Measurements from ENCODE around the gene HSPA8.
"Not testable (repeated sequence)": the region's sequence is repeated elsewhere in the genome, so short reads cannot be mapped to it uniquely, and the experiment has no call there.

Gene HSPA8

DNA sequence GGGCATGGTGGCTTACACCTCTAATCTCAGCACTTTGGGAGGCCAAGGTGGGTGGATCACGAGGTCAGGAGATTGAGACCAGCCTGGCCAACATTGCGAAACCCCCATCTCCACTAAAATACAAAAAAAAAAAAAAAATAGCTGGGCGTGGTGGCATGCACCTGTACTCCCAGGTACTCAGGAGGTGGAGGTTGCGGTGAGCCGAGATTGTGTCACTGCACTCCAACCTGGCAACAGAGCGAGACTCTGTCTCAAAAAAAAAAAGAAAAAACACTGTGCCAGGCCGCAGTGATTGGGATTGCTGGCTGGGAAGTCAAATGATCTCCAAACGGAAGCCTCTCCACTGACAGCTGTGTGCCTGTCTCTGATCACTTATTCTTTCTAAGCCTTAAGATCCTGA is 28.2 kb upstream of the HSPA8 start:
- H3K4me3 ChIP-seq (ENCODE audit: low read depth in 1 of 2, low read length in 2 of 2); H3K4me1 ChIP-seq (ENCODE audit: control insufficient read depth in 1 of 2, insufficient read depth in 2 of 2, low read length in 2 of 2); H3K36me3 ChIP-seq (ENCODE audit: control insufficient read depth in 1 of 2, insufficient read depth in 2 of 2, low read length in 2 of 2); H3K9me3 ChIP-seq (ENCODE audit: control insufficient read depth in 1 of 2, low read length in 2 of 2); H3K9ac ChIP-seq (ENCODE audit: low read depth in 1 of 2, low read length in 2 of 2); H3K27ac ChIP-seq (ENCODE audit: low read depth, low read length); H3K27me3 ChIP-seq (ENCODE audit: control insufficient read depth in 1 of 2, insufficient read depth in 2 of 2, low read length in 2 of 2): not testable (repeated sequence)

DNA sequence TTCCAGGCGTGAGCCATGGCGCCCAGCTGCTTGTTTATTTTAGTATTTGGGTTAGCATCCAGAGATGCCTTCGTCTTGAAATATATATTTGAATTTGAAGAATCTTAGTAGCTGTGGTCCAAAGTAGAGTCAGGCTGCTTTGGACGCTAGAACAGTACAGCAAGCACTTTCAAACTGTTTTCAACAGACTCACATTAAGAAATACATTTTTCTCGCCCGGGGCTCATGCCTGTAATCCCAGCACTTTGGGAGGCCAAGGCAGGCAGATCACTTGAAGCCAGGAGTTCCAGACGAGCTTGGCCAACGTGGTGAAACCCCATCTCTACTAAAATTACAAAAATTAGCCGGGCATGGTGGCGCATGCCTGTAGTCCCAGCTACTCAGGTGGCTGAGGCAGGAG is 27.0 kb upstream of the HSPA8 start:
- not testable (repeated sequence) for H3K9me3 ChIP-seq (ENCODE audit: control insufficient read depth in 1 of 2, low read length in 2 of 2); H3K4me3 ChIP-seq (ENCODE audit: low read depth in 1 of 2, low read length in 2 of 2); H3K4me1 ChIP-seq (ENCODE audit: control insufficient read depth in 1 of 2, insufficient read depth in 2 of 2, low read length in 2 of 2); H3K27me3 ChIP-seq (ENCODE audit: control insufficient read depth in 1 of 2, insufficient read depth in 2 of 2, low read length in 2 of 2); H3K9ac ChIP-seq (ENCODE audit: low read depth in 1 of 2, low read length in 2 of 2); H3K36me3 ChIP-seq (ENCODE audit: control insufficient read depth in 1 of 2, insufficient read depth in 2 of 2, low read length in 2 of 2); H3K27ac ChIP-seq (ENCODE audit: low read depth, low read length)

DNA sequence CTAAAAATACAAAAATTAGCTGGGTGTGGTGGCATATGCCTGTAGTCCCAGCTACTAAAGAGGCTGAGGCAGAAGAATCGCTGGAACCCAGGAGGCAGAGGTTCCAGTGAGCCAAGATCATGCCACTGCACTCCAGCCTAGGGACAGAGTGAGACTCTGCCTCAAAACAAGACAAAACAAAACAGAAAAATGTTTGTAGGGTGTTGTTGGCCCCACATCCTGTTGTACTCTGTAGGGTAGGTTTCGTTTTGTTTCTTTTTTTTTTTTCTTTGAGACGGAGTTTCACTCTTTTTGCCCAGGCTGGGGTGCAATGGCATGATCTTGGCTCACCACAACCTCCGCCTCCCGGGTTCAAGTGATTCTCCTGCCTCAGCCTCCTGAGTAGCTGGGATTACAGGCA is 25.7 kb upstream of the HSPA8 start:
- H3K27me3 ChIP-seq (ENCODE audit: control insufficient read depth in 1 of 2, insufficient read depth in 2 of 2, low read length in 2 of 2); H3K36me3 ChIP-seq (ENCODE audit: control insufficient read depth in 1 of 2, insufficient read depth in 2 of 2, low read length in 2 of 2); H3K27ac ChIP-seq (ENCODE audit: low read depth, low read length); H3K4me3 ChIP-seq (ENCODE audit: low read depth in 1 of 2, low read length in 2 of 2); H3K9ac ChIP-seq (ENCODE audit: low read depth in 1 of 2, low read length in 2 of 2); H3K9me3 ChIP-seq (ENCODE audit: control insufficient read depth in 1 of 2, low read length in 2 of 2): not testable (repeated sequence)
- peaks cover 16 to 18% of the 10 kb centered on the region in 2 donors for H3K4me1 ChIP-seq (ENCODE audit: control insufficient read depth in 1 of 2, insufficient read depth in 2 of 2, low read length in 2 of 2)

DNA sequence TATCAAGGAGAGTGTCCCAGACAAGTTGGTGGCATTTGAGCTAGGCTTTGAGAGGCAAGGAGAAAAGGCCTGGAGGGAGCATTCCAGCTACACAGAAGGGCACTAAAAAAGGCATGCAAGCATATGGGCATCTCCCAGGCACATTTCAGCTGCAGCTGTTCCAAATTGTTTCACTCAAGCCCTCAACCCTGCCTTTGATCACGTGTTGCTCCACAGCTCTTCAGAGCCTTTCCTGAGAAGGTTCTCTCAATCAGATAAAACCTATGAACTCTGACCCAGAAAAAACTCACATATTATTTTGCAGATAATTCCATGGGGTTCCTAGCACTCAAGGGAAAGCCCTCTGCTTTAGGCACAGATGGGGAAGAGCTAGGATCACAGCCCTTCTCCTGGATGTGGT is 24.4 kb upstream of the HSPA8 start:
- Histone ChIP-seq H3K9ac (ENCODE audit: low read depth in 1 of 2, low read length in 2 of 2) (no peak overlapping the region), H3K36me3 (ENCODE audit: control insufficient read depth in 1 of 2, insufficient read depth in 2 of 2, low read length in 2 of 2) (no peaks in the 10 kb centered on the region), H3K27ac (ENCODE audit: low read depth, low read length) (no peak overlapping the region), H3K4me3 (ENCODE audit: low read depth in 1 of 2, low read length in 2 of 2) (no peak overlapping the region), H3K9me3 (ENCODE audit: control insufficient read depth in 1 of 2, low read length in 2 of 2) (no peaks in the 10 kb centered on the region), H3K4me1 (ENCODE audit: control insufficient read depth in 1 of 2, insufficient read depth in 2 of 2, low read length in 2 of 2) (peaks cover 16 to 18% of the 10 kb centered on the region in 2 donors), H3K27me3 (ENCODE audit: control insufficient read depth in 1 of 2, insufficient read depth in 2 of 2, low read length in 2 of 2) (no peaks in the 10 kb centered on the region)

DNA sequence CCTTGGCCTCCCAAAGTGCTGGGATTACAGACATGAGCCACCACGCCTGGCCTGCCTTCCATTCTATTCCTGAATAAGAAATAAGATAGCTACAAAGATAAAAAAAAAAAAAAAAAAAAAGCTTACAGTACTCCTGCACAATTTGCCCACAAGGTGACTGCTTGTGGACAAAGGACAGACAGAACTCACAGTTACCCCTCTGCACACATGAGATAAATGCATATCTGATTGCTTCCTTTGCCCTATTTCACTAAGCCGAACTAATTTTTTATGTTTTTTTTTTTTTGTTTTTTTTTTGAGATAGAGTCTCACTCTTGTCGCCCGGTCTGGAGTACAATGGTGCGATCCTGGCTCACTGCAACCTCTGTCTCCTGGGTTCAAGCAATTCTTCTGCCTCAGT is 23.6 kb upstream of the HSPA8 start:
- no peak overlapping the region for H3K4me3 ChIP-seq (ENCODE audit: low read depth in 1 of 2, low read length in 2 of 2)
- H3K36me3 ChIP-seq (ENCODE audit: control insufficient read depth in 1 of 2, insufficient read depth in 2 of 2, low read length in 2 of 2), result no peaks in the 10 kb centered on the region
- H3K9me3 ChIP-seq (ENCODE audit: control insufficient read depth in 1 of 2, low read length in 2 of 2), result no peaks in the 10 kb centered on the region
- H3K27ac ChIP-seq (ENCODE audit: low read depth, low read length), result no peak overlapping the region
- peaks cover 16 to 18% of the 10 kb centered on the region in 2 donors for H3K4me1 ChIP-seq (ENCODE audit: control insufficient read depth in 1 of 2, insufficient read depth in 2 of 2, low read length in 2 of 2)
- H3K27me3 ChIP-seq (ENCODE audit: control insufficient read depth in 1 of 2, insufficient read depth in 2 of 2, low read length in 2 of 2), result no peaks in the 10 kb centered on the region
- H3K9ac ChIP-seq (ENCODE audit: low read depth in 1 of 2, low read length in 2 of 2), result no peak overlapping the region

GRCh38 chr11:123084454-123084853 is 22.5 kb upstream of the HSPA8 start:
- Histone ChIP-seq H3K4me3 (ENCODE audit: low read depth in 1 of 2, low read length in 2 of 2) (no peak overlapping the region), H3K9me3 (ENCODE audit: control insufficient read depth in 1 of 2, low read length in 2 of 2) (no peaks in the 10 kb centered on the region), H3K27ac (ENCODE audit: low read depth, low read length) (no peak overlapping the region), H3K9ac (ENCODE audit: low read depth in 1 of 2, low read length in 2 of 2) (no peak overlapping the region), H3K4me1 (ENCODE audit: control insufficient read depth in 1 of 2, insufficient read depth in 2 of 2, low read length in 2 of 2) (peaks cover 16 to 18% of the 10 kb centered on the region in 2 donors), H3K27me3 (ENCODE audit: control insufficient read depth in 1 of 2, insufficient read depth in 2 of 2, low read length in 2 of 2) (no peaks in the 10 kb centered on the region), H3K36me3 (ENCODE audit: control insufficient read depth in 1 of 2, insufficient read depth in 2 of 2, low read length in 2 of 2) (no peaks in the 10 kb centered on the region)

GRCh38 chr11:123083623-123084029 is 21.7 kb upstream of the HSPA8 start:
- peaks cover 16 to 18% of the 10 kb centered on the region in 2 donors for H3K4me1 ChIP-seq (ENCODE audit: control insufficient read depth in 1 of 2, insufficient read depth in 2 of 2, low read length in 2 of 2)
- H3K4me3 ChIP-seq (ENCODE audit: low read depth in 1 of 2, low read length in 2 of 2), result no peak overlapping the region
- no peak overlapping the region for H3K27ac ChIP-seq (ENCODE audit: low read depth, low read length)
- H3K36me3 ChIP-seq (ENCODE audit: control insufficient read depth in 1 of 2, insufficient read depth in 2 of 2, low read length in 2 of 2), result no peaks in the 10 kb centered on the region
- no peak overlapping the region for H3K9ac ChIP-seq (ENCODE audit: low read depth in 1 of 2, low read length in 2 of 2)
- no peaks in the 10 kb centered on the region for H3K27me3 ChIP-seq (ENCODE audit: control insufficient read depth in 1 of 2, insufficient read depth in 2 of 2, low read length in 2 of 2)
- H3K9me3 ChIP-seq (ENCODE audit: control insufficient read depth in 1 of 2, low read length in 2 of 2), result no peaks in the 10 kb centered on the region

DNA sequence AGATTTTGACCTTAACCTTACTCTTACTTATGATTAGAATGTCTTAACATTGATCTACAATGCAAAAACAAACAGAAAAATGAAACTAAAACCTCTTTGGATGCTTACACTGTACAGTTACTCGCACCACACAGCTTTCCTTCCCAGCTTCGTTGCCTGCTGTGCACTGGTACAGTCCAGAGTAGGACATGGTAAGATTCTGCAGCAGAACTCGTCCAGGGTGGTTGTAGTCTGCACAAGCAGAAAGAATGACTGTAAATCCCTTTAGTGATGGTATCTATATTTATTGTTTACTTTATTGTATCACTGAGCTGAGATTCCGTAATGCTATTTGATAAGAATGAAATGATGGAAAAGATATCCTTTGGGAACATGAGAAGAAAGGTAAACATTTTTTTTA is 21.0 kb upstream of the HSPA8 start:
- H3K27ac ChIP-seq (ENCODE audit: low read depth, low read length), result no peak overlapping the region
- H3K9ac ChIP-seq (ENCODE audit: low read depth in 1 of 2, low read length in 2 of 2), result no peak overlapping the region
- no peaks in the 10 kb centered on the region for H3K36me3 ChIP-seq (ENCODE audit: control insufficient read depth in 1 of 2, insufficient read depth in 2 of 2, low read length in 2 of 2)
- no peaks in the 10 kb centered on the region for H3K9me3 ChIP-seq (ENCODE audit: control insufficient read depth in 1 of 2, low read length in 2 of 2)
- no peak overlapping the region for H3K4me3 ChIP-seq (ENCODE audit: low read depth in 1 of 2, low read length in 2 of 2)
- no peaks in the 10 kb centered on the region for H3K27me3 ChIP-seq (ENCODE audit: control insufficient read depth in 1 of 2, insufficient read depth in 2 of 2, low read length in 2 of 2)
- H3K4me1 ChIP-seq (ENCODE audit: control insufficient read depth in 1 of 2, insufficient read depth in 2 of 2, low read length in 2 of 2), result peaks cover 16 to 18% of the 10 kb centered on the region in 2 donors

- Histone ChIP-seq H3K36me3 (ENCODE audit: control insufficient read depth in 1 of 2, insufficient read depth in 2 of 2, low read length in 2 of 2) (no peaks in the 10 kb centered on the region), H3K9me3 (ENCODE audit: control insufficient read depth in 1 of 2, low read length in 2 of 2) (no peaks in the 10 kb centered on the region), H3K27me3 (ENCODE audit: control insufficient read depth in 1 of 2, insufficient read depth in 2 of 2, low read length in 2 of 2) (no peaks in the 10 kb centered on the region), H3K27ac (ENCODE audit: low read depth, low read length) (no peak overlapping the region), H3K4me3 (ENCODE audit: low read depth in 1 of 2, low read length in 2 of 2) (no peak overlapping the region), H3K9ac (ENCODE audit: low read depth in 1 of 2, low read length in 2 of 2) (no peak overlapping the region), H3K4me1 (ENCODE audit: control insufficient read depth in 1 of 2, insufficient read depth in 2 of 2, low read length in 2 of 2) (peaks cover 12 to 14% of the 10 kb centered on the region in 2 donors)
Measured at GRCh38 chr11:123080015-123080414, 18.1 kb upstream of the HSPA8 start.

DNA sequence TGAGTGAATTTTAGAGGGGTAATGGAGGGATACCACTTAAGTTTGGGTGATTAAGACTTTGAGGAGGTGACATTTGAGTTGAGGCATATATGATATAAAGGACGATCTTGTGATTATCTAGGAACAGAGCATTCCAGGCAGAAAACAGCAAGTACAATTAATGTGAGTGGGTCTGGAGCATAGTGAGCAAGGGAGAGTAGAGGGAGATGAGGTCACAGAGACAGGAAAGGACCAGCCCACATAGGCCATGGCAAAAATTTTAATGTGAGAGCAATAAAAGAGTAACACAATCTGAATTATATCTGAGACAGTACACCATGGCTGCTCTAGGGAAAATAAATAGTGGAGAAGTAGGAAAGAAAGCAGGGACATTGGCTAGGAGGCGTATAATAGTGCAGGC is 14.5 kb upstream of the HSPA8 start:
- H3K4me3 ChIP-seq (ENCODE audit: low read depth in 1 of 2, low read length in 2 of 2), result no peak overlapping the region
- no peaks in the 10 kb centered on the region for H3K27me3 ChIP-seq (ENCODE audit: control insufficient read depth in 1 of 2, insufficient read depth in 2 of 2, low read length in 2 of 2)
- no peak overlapping the region for H3K9ac ChIP-seq (ENCODE audit: low read depth in 1 of 2, low read length in 2 of 2)
- H3K4me1 ChIP-seq (ENCODE audit: control insufficient read depth in 1 of 2, insufficient read depth in 2 of 2, low read length in 2 of 2), result peaks cover 0 to 9% of the 10 kb centered on the region in 2 donors
- no peak overlapping the region for H3K27ac ChIP-seq (ENCODE audit: low read depth, low read length)
- H3K9me3 ChIP-seq (ENCODE audit: control insufficient read depth in 1 of 2, low read length in 2 of 2), result no peaks in the 10 kb centered on the region
- no peaks in the 10 kb centered on the region for H3K36me3 ChIP-seq (ENCODE audit: control insufficient read depth in 1 of 2, insufficient read depth in 2 of 2, low read length in 2 of 2)

- H3K27ac ChIP-seq (ENCODE audit: low read depth, low read length), result no peak overlapping the region
- no peaks in the 10 kb centered on the region for H3K36me3 ChIP-seq (ENCODE audit: control insufficient read depth in 1 of 2, insufficient read depth in 2 of 2, low read length in 2 of 2)
- no peaks in the 10 kb centered on the region for H3K27me3 ChIP-seq (ENCODE audit: control insufficient read depth in 1 of 2, insufficient read depth in 2 of 2, low read length in 2 of 2)
- H3K4me1 ChIP-seq (ENCODE audit: control insufficient read depth in 1 of 2, insufficient read depth in 2 of 2, low read length in 2 of 2), result peaks cover 15 to 22% of the 10 kb centered on the region in 2 donors
- no peak overlapping the region for H3K9ac ChIP-seq (ENCODE audit: low read depth in 1 of 2, low read length in 2 of 2)
- H3K4me3 ChIP-seq (ENCODE audit: low read depth in 1 of 2, low read length in 2 of 2), result no peak overlapping the region
- H3K9me3 ChIP-seq (ENCODE audit: control insufficient read depth in 1 of 2, low read length in 2 of 2), result no peaks in the 10 kb centered on the region
Measured at GRCh38 chr11:123073343-123074057, 11.6 kb upstream of the HSPA8 start.

Data from duodenal mucosa (tissue), 2 donors.